Retina (tissue), 1 donor: Measurements from ENCODE around the gene INPP5F.
A peak's percentile ranks its signal among the peaks of the same experiment; 100 is the strongest.
"Not testable (repeated sequence)": the region's sequence is repeated elsewhere in the genome, so short reads cannot be mapped to it uniquely, and the experiment has no call there.

ENCODE experiments used
- DNase-seq: peaks from one replicate; pipeline ENCODE4 v3.0.0-alpha.2; 2016

Gene INPP5F

GRCh38 chr10:119707331-119707730, 18.5 kb upstream of the INPP5F start:
- not testable (repeated sequence) for DNase-seq

GRCh38 chr10:119710935-119711334, 14.9 kb upstream of the INPP5F start:
- not testable (repeated sequence) for DNase-seq

GRCh38 chr10:119713744-119714483, 11.9 kb upstream of the INPP5F start:
- peak; percentile 20 for DNase-seq

GRCh38 chr10:119714484-119714816, 11.4 kb upstream of the INPP5F start:
- peak; percentile 39 for DNase-seq

GRCh38 chr10:119715628-119716505, 10.0 kb upstream of the INPP5F start:
- peak; percentile 39 for DNase-seq

- DNase-seq, result no peak
Observed at GRCh38 chr10:119723161-119723560, 2.7 kb upstream of the INPP5F start.

GRCh38 chr10:119723624-119724023, 2.2 kb upstream of the INPP5F start:
- no peak for DNase-seq

- DNase-seq, result no peak
Observed at GRCh38 chr10:119724593-119725516, 995 bp upstream of the INPP5F start.

- peak; percentile 91 for DNase-seq
Observed at GRCh38 chr10:119725517-119725827, 378 bp upstream of the INPP5F start.

- DNase-seq, result no peak
Observed at GRCh38 chr10:119726676-119727261, 919 bp downstream of the INPP5F start.

GRCh38 chr10:119728172-119728800, 2.4 kb downstream of the INPP5F start:
- DNase-seq, result no peak

- DNase-seq, result no peak
Observed at GRCh38 chr10:119734396-119735332, 8.8 kb downstream of the INPP5F start.

GRCh38 chr10:119735451-119735850, 9.6 kb downstream of the INPP5F start:
- no peak for DNase-seq

GRCh38 chr10:119736220-119736619, 10.4 kb downstream of the INPP5F start:
- DNase-seq, result no peak

- no peak for DNase-seq
Observed at GRCh38 chr10:119737039-119737663, 11.3 kb downstream of the INPP5F start.

- DNase-seq, result no peak
Observed at GRCh38 chr10:119737823-119738222, 12.0 kb downstream of the INPP5F start.

GRCh38 chr10:119738962-119739361, 13.1 kb downstream of the INPP5F start:
- no peak for DNase-seq

- no peak for DNase-seq
Observed at GRCh38 chr10:119740096-119740495, 14.2 kb downstream of the INPP5F start.

GRCh38 chr10:119742947-119743648, 17.2 kb downstream of the INPP5F start:
- DNase-seq, result no peak

- DNase-seq, result no peak
Observed at GRCh38 chr10:119747940-119748339, 22.1 kb downstream of the INPP5F start.
